Mesenchymal stem cell (in vitro differentiated cells and primary cell): ENCODE results near the gene PDCL2.

Experiments used
- DNase-seq: peaks from one replicate; pipeline ENCODE4 v3.0.0-alpha.2; 2013
- H2AFZ ChIP-seq: one replicate; pipeline ENCODE4 v1.6.1; 2013; ENCODE audit warnings: low read depth, mild to moderate bottlenecking, control low read depth, inconsistent platforms, low read length, moderate library complexity
- H2AK5ac ChIP-seq: 2 replicates; pipeline ENCODE4 v1.6.1; 2013; ENCODE audit warnings: low read length, moderate library complexity, mild to moderate bottlenecking, inconsistent platforms; ENCODE audit not compliant: severe bottlenecking
- H2BK120ac ChIP-seq: one replicate; pipeline ENCODE4 v1.6.1; 2013; ENCODE audit warnings: low read depth, mild to moderate bottlenecking, inconsistent platforms, low read length, moderate library complexity
- H2BK12ac ChIP-seq, 2 experiments: one replicate each; pipeline ENCODE4 v1.6.1; 2013; ENCODE audit warnings: inconsistent platforms in 2 of 2, low read length in 2 of 2, mild to moderate bottlenecking in 2 of 2, moderate library complexity in 2 of 2, control low read depth in 1 of 2
- H2BK15ac ChIP-seq: one replicate; pipeline ENCODE4 v1.6.1; 2013; ENCODE audit warnings: mild to moderate bottlenecking, low read depth, inconsistent platforms; ENCODE audit not compliant: poor library complexity, severe bottlenecking
- H2BK5ac ChIP-seq: 2 replicates; pipeline ENCODE4 v1.6.1; 2013; ENCODE audit warnings: low read depth, mild to moderate bottlenecking, low read length, control low read depth, inconsistent platforms; ENCODE audit not compliant: poor library complexity, severe bottlenecking
- H3K14ac ChIP-seq, 2 experiments: one replicate each; pipeline ENCODE4 v1.6.1; 2013; ENCODE audit warnings: inconsistent platforms in 2 of 2, low read length in 2 of 2, control low read depth in 1 of 2, mild to moderate bottlenecking in 1 of 2, moderate library complexity in 1 of 2
- H3K18ac ChIP-seq, 2 experiments: one replicate each; pipeline ENCODE4 v1.6.1; 2013; ENCODE audit warnings: inconsistent platforms in 2 of 2, low read length in 2 of 2, control low read depth in 1 of 2, low read depth in 1 of 2, mild to moderate bottlenecking in 1 of 2
- H3K23ac ChIP-seq, 2 experiments: one replicate each; pipeline ENCODE4 v1.6.1; 2013; ENCODE audit warnings: inconsistent platforms in 2 of 2, low read length in 2 of 2, mild to moderate bottlenecking in 2 of 2, moderate library complexity in 2 of 2, control low read depth in 1 of 2
- H3K27ac ChIP-seq: 2 replicates; pipeline ENCODE4 v1.5.1; 2013; ENCODE audit warnings: mild to moderate bottlenecking, moderate library complexity, low read length, control low read depth, inconsistent platforms; ENCODE audit not compliant: poor library complexity, severe bottlenecking
- H3K27me3 ChIP-seq, 2 experiments: 2 replicates each; pipeline versions ENCODE4 v1.6.1 to v1.7.0; 2013; ENCODE audit warnings: low read length in 2 of 2, mild to moderate bottlenecking in 2 of 2, moderate library complexity in 2 of 2, control low read depth in 1 of 2, inconsistent platforms in 1 of 2; ENCODE audit not compliant: control insufficient read depth in 1 of 2, insufficient read depth in 1 of 2
- H3K36me3 ChIP-seq, 2 experiments: 2 replicates each; pipeline versions ENCODE4 v1.6.1 to v1.7.0; 2013; ENCODE audit warnings: low read length in 2 of 2, control low read depth in 1 of 2, inconsistent platforms in 1 of 2, low read depth in 1 of 2, mild to moderate bottlenecking in 1 of 2; ENCODE audit not compliant: insufficient read depth in 2 of 2, control insufficient read depth in 1 of 2
- H3K4ac ChIP-seq, 2 experiments: one replicate each; pipeline ENCODE4 v1.6.1; 2013; ENCODE audit warnings: inconsistent platforms in 2 of 2, low read length in 2 of 2, mild to moderate bottlenecking in 2 of 2, moderate library complexity in 2 of 2, control low read depth in 1 of 2, low read depth in 1 of 2
- H3K4me1 ChIP-seq: 2 replicates; pipeline ENCODE4 v1.6.1; 2013; ENCODE audit warnings: low read depth, low read length, control low read depth; ENCODE audit not compliant: control insufficient read depth, insufficient read depth
- H3K4me2 ChIP-seq: 2 replicates; pipeline ENCODE4 v1.6.1; 2013; ENCODE audit warnings: low read length, mild to moderate bottlenecking, inconsistent platforms; ENCODE audit not compliant: poor library complexity, severe bottlenecking
- H3K4me3 ChIP-seq, 2 experiments: 2 replicates each; pipeline versions ENCODE4 v1.5.1 to v1.7.0; 2013; ENCODE audit warnings: low read length in 2 of 2, mild to moderate bottlenecking in 2 of 2, control low read depth in 1 of 2, low read depth in 1 of 2; ENCODE audit not compliant: insufficient read depth in 1 of 2
- H3K79me1 ChIP-seq: replicated peaks from 2 replicates; pipeline ENCODE4 v1.6.1; 2013; ENCODE audit warnings: mild to moderate bottlenecking, control low read depth, low read length, inconsistent platforms; ENCODE audit not compliant: poor library complexity, severe bottlenecking
- H3K9ac ChIP-seq: 2 replicates; pipeline ENCODE4 v1.7.0; 2013; ENCODE audit warnings: mild to moderate bottlenecking, low read length, moderate library complexity
- H3K9me3 ChIP-seq: 2 replicates; pipeline ENCODE4 v1.7.0; 2013; ENCODE audit warnings: mild to moderate bottlenecking, low read length; ENCODE audit not compliant: control insufficient read depth
- H4K8ac ChIP-seq: one replicate; pipeline ENCODE4 v1.6.1; 2013; ENCODE audit warnings: inconsistent platforms, mild to moderate bottlenecking, low read length, moderate library complexity
- H4K91ac ChIP-seq: one replicate; pipeline ENCODE4 v1.6.1; 2013; ENCODE audit warnings: mild to moderate bottlenecking, low read length, inconsistent platforms
- WGBS: methylation state at CpG from one replicate; pipeline ENCODE4 v1.1.7; 2013; ENCODE audit warnings: mixed read lengths; 5-methylcytosine and 5-hydroxymethylcytosine counted together

Gene PDCL2

GRCh38 chr4:55635282-55635681, 43.2 kb upstream of the PDCL2 start:
- Histone ChIP-seq H2AFZ (no peak overlapping the region), H3K4ac (no peak overlapping the region), H2BK15ac (no peak overlapping the region), H3K9ac (no peak overlapping the region), H2BK12ac (no peak overlapping the region), H3K79me1 (no peaks in the 10 kb centered on the region), H4K8ac (no peak overlapping the region), H3K23ac (no peak overlapping the region), H3K27me3 (peaks cover 36 to 61% of the 10 kb centered on the region in 2 experiments), H2BK120ac (no peak overlapping the region), H4K91ac (no peak overlapping the region), H3K4me3 (no peak overlapping the region), H3K18ac (no peak overlapping the region), H3K14ac (no peak overlapping the region), H3K9me3 (no peaks in the 10 kb centered on the region), H2AK5ac (no peak overlapping the region), H2BK5ac (no peak overlapping the region), H3K36me3 (no peaks in the 10 kb centered on the region), H3K4me2 (no peak overlapping the region), H3K27ac (no peak overlapping the region), H3K4me1 (peaks cover 16% of the 10 kb centered on the region)
- WGBS = 9% methylated on average over 11 of the region's 11 CpGs
- no peak for DNase-seq

- H3K4ac ChIP-seq = no peak overlapping the region
- H4K8ac ChIP-seq = no peak overlapping the region
- no peak overlapping the region for H2AK5ac ChIP-seq
- H2BK120ac ChIP-seq = no peak overlapping the region
- no peak overlapping the region for H3K27ac ChIP-seq
- peaks cover 16% of the 10 kb centered on the region for H3K4me1 ChIP-seq
- H4K91ac ChIP-seq = no peak overlapping the region
- no peaks in the 10 kb centered on the region for H3K9me3 ChIP-seq
- H3K4me2 ChIP-seq = no peak overlapping the region
- no peak overlapping the region for H3K4me3 ChIP-seq
- H3K18ac ChIP-seq = no peak overlapping the region
- H3K14ac ChIP-seq = no peak overlapping the region
- H3K27me3 ChIP-seq = peaks cover 36 to 54% of the 10 kb centered on the region in 2 experiments
- H3K9ac ChIP-seq = no peak overlapping the region
- WGBS = 41% methylated on average over 3 of the region's 3 CpGs
- H3K79me1 ChIP-seq = no peaks in the 10 kb centered on the region
- H2BK15ac ChIP-seq = no peak overlapping the region
- H2AFZ ChIP-seq = no peak overlapping the region
- H3K23ac ChIP-seq = no peak overlapping the region
- DNase-seq = no peak
- H2BK12ac ChIP-seq = no peak overlapping the region
- no peaks in the 10 kb centered on the region for H3K36me3 ChIP-seq
- H2BK5ac ChIP-seq = no peak overlapping the region
Measured at GRCh38 chr4:55634417-55635128, 42.5 kb upstream of the PDCL2 start.

GRCh38 chr4:55633903-55634302, 41.9 kb upstream of the PDCL2 start:
- H3K18ac ChIP-seq = no peak overlapping the region

GRCh38 chr4:55625835-55626234, 33.8 kb upstream of the PDCL2 start:
- H2AFZ ChIP-seq = no peak overlapping the region
- no peak overlapping the region for H3K18ac ChIP-seq
- no peak overlapping the region for H3K4ac ChIP-seq
- peaks cover 0 to 2% of the 10 kb centered on the region in 2 experiments for H3K27me3 ChIP-seq
- no peak overlapping the region for H4K91ac ChIP-seq
- no peaks in the 10 kb centered on the region for H3K9me3 ChIP-seq
- no peak overlapping the region for H3K27ac ChIP-seq
- H3K14ac ChIP-seq = no peak overlapping the region
- no peak overlapping the region for H3K4me2 ChIP-seq
- no peak overlapping the region for H3K9ac ChIP-seq
- no peak overlapping the region for H4K8ac ChIP-seq
- H2BK120ac ChIP-seq = no peak overlapping the region
- 59% methylated on average over 1 of the region's 2 CpGs for WGBS
- no peaks in the 10 kb centered on the region for H3K4me1 ChIP-seq
- no peak for DNase-seq
- H3K23ac ChIP-seq = no peak overlapping the region
- no peak overlapping the region for H2AK5ac ChIP-seq
- no peaks in the 10 kb centered on the region for H3K79me1 ChIP-seq
- H3K36me3 ChIP-seq = no peaks in the 10 kb centered on the region
- no peak overlapping the region for H3K4me3 ChIP-seq
- no peak overlapping the region for H2BK5ac ChIP-seq
- no peak overlapping the region for H2BK15ac ChIP-seq
- no peak overlapping the region for H2BK12ac ChIP-seq

More at GRCh38 chr4:55633903-55634302, 41.9 kb upstream of the PDCL2 start:
- 70% methylated on average over 4 of the region's 6 CpGs for WGBS
- no peak overlapping the region for H2BK15ac ChIP-seq
- peaks cover 16% of the 10 kb centered on the region for H3K4me1 ChIP-seq
- peaks cover 36 to 50% of the 10 kb centered on the region in 2 experiments for H3K27me3 ChIP-seq
- no peak overlapping the region for H4K8ac ChIP-seq
- H3K14ac ChIP-seq = no peak overlapping the region
- no peaks in the 10 kb centered on the region for H3K9me3 ChIP-seq
- H2BK12ac ChIP-seq = no peak overlapping the region
- H3K4me3 ChIP-seq = no peak overlapping the region
- no peak overlapping the region for H3K23ac ChIP-seq
- no peaks in the 10 kb centered on the region for H3K36me3 ChIP-seq
- H2AK5ac ChIP-seq = no peak overlapping the region
- no peak overlapping the region for H3K4ac ChIP-seq
- no peak overlapping the region for H2BK5ac ChIP-seq
- DNase-seq = no peak
- no peak overlapping the region for H3K27ac ChIP-seq
- H2BK120ac ChIP-seq = no peak overlapping the region
- H3K9ac ChIP-seq = no peak overlapping the region
- no peak overlapping the region for H4K91ac ChIP-seq
- H3K79me1 ChIP-seq = no peaks in the 10 kb centered on the region
- no peak overlapping the region for H3K4me2 ChIP-seq
- no peak overlapping the region for H2AFZ ChIP-seq
